ENCODE results near the gene SLC29A4. TPM values are rescaled to one million over a fixed set of nuclear protein-coding genes. Genes with fewer than 3 reads are reported as not detected.
"Not testable (repeated sequence)": the region's sequence is repeated elsewhere in the genome, so short reads cannot be mapped to it uniquely, and the experiment has no call there.

The SLC29A4 gene
- total RNA-seq, 1 donor from 2014 or later = 8.2 TPM

DNA sequence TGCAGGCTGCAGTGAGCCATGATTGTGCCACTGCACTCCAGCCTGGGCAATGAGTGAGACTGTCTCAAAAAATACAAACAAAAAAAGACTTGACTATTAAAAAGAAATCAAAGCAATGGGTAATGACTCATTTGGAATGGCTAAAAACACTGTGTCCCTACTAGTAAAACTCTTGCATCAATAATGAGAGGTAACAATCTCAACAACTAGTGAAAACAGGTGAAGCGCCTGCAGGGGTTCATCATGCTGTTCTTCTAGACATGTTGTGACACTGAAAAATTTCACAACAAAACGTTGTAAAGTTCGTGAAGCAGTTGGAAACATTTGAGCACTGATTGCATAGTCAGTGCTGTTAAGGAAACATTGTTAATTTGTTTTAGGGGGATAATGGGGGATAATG, 26.9 kb upstream of the SLC29A4 start:
- TF ChIP-seq, protein P1, sequence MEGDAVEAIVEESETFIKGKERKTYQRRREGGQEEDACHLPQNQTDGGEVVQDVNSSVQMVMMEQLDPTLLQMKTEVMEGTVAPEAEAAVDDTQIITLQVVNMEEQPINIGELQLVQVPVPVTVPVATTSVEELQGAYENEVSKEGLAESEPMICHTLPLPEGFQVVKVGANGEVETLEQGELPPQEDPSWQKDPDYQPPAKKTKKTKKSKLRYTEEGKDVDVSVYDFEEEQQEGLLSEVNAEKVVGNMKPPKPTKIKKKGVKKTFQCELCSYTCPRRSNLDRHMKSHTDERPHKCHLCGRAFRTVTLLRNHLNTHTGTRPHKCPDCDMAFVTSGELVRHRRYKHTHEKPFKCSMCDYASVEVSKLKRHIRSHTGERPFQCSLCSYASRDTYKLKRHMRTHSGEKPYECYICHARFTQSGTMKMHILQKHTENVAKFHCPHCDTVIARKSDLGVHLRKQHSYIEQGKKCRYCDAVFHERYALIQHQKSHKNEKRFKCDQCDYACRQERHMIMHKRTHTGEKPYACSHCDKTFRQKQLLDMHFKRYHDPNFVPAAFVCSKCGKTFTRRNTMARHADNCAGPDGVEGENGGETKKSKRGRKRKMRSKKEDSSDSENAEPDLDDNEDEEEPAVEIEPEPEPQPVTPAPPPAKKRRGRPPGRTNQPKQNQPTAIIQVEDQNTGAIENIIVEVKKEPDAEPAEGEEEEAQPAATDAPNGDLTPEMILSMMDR (conservative IDR thresholded peaks at IDR 0.05; ENCODE audit: low read depth, low read length) = no peak
- no peak overlapping the region for H3K4me3 ChIP-seq (ENCODE audit: low read depth, low read length)
- no peak for DNase-seq (ENCODE audit: low read depth)

DNA sequence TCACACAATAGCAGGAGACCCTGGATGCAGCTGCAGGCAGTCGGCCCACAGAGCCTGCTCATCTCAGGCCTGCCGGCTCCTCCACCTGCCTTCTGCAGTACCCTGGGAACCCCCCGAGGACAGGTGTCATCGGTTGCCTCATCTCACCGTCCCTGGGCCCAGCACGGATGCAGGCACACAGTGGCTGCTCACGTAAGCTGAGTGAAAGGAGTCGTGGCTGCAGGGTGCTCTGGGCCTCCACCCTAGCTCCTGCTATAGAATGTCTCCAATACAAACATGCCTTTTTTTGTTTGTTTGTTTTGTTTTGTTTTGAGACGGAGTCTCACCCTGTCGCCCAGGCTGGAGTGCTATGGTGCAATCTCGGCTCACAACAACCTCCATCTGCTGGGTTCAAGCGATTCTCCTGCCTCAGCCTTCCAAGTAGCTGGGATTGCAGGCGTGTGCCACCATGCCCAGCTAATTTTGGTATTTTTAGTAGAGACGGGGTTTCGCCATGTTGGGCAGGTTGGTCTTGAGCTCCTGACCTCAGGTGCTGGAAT, 22.1 kb upstream of the SLC29A4 start:
- not testable (repeated sequence) for H3K4me3 ChIP-seq (ENCODE audit: low read depth, low read length); DNase-seq (ENCODE audit: low read depth)

DNA sequence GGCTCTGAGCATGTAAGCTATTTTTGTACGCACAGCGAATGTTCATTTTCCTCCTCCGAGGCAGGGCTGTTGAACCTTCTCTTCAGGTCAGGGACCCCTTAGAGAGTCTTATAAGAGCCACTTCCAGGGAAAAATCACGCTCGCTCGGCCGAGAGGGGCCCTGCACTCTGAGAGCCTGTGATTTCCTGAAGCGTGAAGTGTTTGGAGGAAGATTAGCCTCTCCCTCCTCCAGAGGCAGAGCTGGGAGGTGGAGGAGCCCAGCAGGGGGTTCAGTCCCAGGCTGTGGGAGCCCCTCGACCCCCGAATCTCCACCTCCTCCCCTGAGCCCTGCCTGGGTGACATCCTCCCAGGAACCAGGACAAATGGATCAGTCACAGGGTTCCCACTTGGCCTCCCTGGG, 19.7 kb upstream of the SLC29A4 start:
- not testable (repeated sequence) for DNase-seq (ENCODE audit: low read depth); H3K4me3 ChIP-seq (ENCODE audit: low read depth, low read length)

DNA sequence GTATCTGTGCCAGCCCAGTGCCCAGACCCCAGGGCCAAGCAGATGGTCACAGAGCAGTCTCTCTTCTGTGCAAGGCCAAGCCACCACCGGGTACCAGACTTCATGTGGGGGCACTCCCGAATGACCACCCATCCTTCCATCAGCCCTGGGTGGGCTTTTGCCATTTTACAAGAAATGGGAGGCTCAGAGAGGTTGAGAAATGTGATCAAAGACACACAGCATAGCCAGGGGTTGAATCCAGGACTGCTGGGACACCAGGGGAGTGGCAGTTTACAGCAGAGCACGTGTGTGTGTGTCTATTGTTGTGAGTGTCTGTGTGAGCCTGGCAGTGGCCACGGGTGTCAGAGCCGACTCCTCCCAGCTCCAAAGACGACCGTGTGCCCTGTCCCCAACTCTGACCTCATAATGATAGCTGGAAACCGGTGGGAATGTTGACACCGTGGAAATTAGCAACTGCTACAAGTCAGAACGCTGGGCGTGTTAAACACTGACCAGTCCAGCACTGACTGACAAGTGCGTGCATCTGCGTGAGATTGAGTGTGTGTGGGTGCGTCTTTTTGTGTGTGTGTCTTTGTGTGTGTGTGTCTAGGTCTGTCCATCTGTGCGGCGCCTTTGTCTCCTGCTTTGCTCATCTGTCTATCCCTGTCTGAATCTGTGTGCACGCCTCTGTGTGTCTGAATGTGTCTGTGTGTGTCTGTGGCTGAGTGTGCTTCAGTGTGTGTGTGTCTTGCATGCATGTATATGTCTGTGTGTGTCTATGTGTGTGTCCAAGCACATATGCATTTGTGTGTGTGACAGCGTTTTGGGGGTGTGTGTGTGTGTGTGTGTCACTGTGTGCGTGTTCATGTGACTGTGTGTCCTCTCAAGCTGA, 17.2 kb upstream of the SLC29A4 start:
- DNase-seq (ENCODE audit: low read depth) = no peak
- no peak overlapping the region for H3K4me3 ChIP-seq (ENCODE audit: low read depth, low read length)
- TF ChIP-seq, protein P1 (conservative IDR thresholded peaks at IDR 0.05; ENCODE audit: low read depth, low read length) = no peak

DNA sequence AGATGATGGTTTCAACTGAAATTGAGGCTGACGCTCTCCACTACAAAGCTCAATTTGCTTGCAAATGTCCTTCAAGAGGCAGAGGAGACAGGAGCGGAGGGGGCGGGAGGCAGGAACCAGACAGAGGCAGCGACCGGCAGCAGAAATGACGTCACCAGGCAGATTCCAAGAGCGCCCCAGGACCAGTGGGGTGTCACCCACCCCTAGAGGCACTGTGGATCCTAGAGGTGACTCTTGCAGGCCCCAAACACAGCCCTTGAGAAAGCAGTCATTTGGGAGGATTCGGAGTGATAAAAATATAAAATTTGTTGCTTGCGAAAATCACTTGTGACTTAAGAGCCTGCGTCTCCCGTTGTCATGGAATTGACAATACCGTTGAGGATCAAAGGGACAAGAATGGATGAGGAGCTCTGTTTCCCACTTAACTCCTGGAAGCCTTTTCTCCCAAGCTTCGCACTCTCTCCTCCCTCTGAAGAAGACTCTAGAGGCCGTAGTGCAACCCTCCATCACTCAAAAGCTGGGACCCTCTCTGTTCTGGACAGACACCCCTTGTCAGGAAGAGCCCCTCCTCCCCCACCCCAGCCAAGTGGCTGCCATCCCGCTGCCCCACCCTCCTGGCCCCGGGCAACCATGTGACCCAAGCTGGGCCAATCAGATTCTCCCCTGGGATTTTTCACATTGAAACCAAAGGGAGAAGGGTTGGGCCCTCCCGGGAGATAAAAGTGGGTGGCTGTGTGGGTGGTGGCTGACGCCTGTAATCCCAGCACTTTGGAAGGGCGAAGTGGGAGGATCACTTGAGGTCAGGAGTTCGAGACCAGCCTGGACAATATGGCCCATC, 16.3 kb upstream of the SLC29A4 start:
- DNase-seq (ENCODE audit: low read depth) = no peak
- H3K4me3 ChIP-seq (ENCODE audit: low read depth, low read length) = no peak overlapping the region
- TF ChIP-seq, protein P1 (conservative IDR thresholded peaks at IDR 0.05; ENCODE audit: low read depth, low read length) = no peak

DNA sequence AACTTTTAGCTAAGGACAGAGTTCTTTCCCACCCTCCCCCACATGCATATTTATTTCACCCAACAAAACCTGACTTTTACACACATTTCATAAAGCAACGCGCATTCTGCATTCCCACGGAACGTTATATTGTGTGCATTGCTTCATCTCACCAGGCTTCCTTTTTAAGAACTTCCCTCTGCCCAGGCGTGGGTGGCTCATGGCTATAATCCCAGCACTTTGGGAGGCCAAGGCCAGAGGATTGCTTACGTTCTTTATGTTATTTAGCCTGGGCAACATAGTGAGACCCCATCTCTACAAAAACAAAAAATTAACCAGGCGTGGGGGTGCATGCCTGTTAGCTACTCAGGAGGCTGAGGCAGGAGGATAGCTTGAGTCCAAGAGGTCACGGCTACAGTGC, 14.9 kb upstream of the SLC29A4 start:
- H3K4me3 ChIP-seq (ENCODE audit: low read depth, low read length); DNase-seq (ENCODE audit: low read depth): not testable (repeated sequence)

DNA sequence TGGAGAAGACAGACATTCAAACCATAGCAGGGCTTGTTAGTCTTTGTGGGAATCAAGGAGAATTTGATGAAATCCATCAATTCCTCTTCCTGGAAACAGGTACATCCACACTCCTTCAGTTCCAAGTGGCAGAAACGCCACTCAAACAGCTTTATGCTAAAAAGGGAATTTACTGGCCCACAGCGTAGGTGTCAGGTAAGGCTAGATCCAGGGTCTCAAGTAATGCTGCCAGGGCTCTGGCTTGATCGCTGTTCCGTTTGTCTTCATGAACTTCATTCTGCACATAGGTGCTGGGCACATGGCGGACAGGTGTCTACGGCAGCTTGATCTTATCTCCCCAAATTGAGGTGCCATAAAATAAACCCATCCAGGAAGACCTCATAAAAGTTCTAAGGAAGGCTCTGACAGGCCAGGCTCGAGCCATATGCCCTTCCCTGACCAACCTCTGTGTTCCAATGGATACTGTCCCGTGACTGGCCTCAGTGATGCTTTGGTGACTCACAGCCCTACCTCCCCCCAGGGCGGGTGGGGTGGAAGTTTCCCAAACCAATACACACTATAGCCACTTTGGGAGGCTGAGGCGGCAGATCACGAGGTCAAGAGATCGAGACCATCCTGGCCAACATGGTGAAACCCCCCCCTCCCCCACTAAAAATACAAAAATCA, 12.6 kb upstream of the SLC29A4 start:
- H3K4me3 ChIP-seq (ENCODE audit: low read depth, low read length); DNase-seq (ENCODE audit: low read depth): not testable (repeated sequence)

DNA sequence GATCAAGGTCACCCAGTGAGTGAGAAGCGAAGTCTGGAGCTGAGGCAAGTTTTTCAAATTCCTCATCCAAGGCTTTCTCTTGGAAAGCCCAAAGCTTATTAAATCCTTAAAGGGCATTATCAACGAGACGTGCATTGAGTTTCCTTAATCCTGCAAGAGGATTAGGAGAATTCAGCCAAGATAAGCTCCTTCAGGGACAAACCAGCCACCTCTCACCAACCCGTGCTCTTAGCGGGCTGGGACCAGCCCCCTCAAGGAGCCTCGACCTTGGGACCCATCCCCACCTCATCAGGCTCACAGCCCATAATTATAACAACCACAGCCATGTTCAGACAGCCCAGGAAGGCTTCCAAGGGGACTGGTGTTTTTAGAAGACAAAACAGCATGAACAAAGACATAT, 12.0 kb upstream of the SLC29A4 start:
- TF ChIP-seq, protein P1 (conservative IDR thresholded peaks at IDR 0.05; ENCODE audit: low read depth, low read length) = no peak
- no peak overlapping the region for H3K4me3 ChIP-seq (ENCODE audit: low read depth, low read length)
- DNase-seq (ENCODE audit: low read depth) = no peak

DNA sequence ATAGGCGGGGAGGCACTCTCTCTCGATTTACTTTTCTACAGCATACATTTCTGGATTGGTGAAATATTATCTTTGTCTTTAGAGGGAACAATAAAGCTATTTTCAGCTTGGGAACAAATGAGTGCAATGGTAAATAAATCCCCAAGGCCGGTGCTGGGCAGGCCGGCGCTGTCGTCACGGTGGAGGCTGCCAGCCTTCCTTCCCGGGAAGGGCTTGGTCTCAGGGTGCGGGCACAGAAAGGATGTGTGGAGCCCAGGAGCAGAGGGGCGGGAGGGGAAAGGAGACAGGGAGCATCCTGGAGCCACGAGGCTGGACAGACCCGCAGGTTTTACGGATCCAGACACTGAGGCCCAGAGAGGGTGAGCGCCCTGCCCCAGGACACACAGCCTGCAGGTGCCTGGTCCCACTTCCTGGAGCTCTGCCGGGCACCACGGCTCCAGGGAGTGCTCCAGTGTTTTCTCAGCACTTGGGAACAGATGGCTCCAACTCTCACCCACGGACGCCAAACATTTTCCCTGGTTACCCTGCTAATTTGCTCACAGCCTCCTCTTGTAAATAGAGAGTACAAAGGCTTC, 8.8 kb upstream of the SLC29A4 start:
- DNase-seq (ENCODE audit: low read depth); H3K4me3 ChIP-seq (ENCODE audit: low read depth, low read length): not testable (repeated sequence)
